K562 (cell line): ENCODE data around the gene NEURL1. TPM values are rescaled to one million over a fixed set of nuclear protein-coding genes. Genes with fewer than 3 reads are reported as not detected.

Experiments
- ATAC-seq: fragments of 200-7000 bp; cut with Tn5 transposase; 3 replicates; pipeline ENCODE4 v1.9.1; 2020; ENCODE audit warnings: moderate library complexity
- BruUV-seq: library from RNA; stranded (reverse); fragments of 400-500 nt; replicated peaks from 2 replicates; lab custom pipeline; 2021; lab: Mats Ljungman, UMichigan
- CTCF ChIA-PET: fragments of 300-600 bp; formaldehyde crosslinking; extraction: SDS; loops from one replicate; lab custom pipeline; 2021; ENCODE audit warnings: low intra/inter-chr PET ratio; lab: Yijun Ruan, JAX
- POLR2A ChIA-PET: fragments of 300-600, 350-650 bp; sonication (Branson Sonifier 250); formaldehyde crosslinking; extraction: SDS; loops from one replicate; lab custom pipeline; 2021; ENCODE audit warnings: antibody characterized with exemption, inconsistent platforms; lab: Yijun Ruan, JAX
- DNase-seq, 4 experiments: peaks; one replicate each; pipeline versions ENCODE4 v3.0.0 to v3.0.0-alpha.2; 2011 to 2018; ENCODE audit warnings: low spot score in 3 of 4, mixed read lengths in 3 of 4; ENCODE audit errors: extremely low read depth in 1 of 4
- FAIRE-seq: peaks from 2 replicates; lab custom pipeline; 2011; peaks lifted over from hg19 to GRCh38; lab: Jason Lieb, UNC
- H2AFZ ChIP-seq: 2 replicates; pipeline ENCODE4 v1.6.0; 2011; ENCODE audit warnings: low read depth, low read length, control low read depth, inconsistent platforms
- H3K27ac ChIP-seq: fragments of 200-600 bp; 3 replicates; pipeline ENCODE4 v1.8.0; 2011; ENCODE audit warnings: low read depth, mild to moderate bottlenecking, control low read depth, inconsistent platforms, low read length, moderate library complexity, mixed read lengths; ENCODE audit errors: extremely low read depth
- H3K27me3 ChIP-seq, 2 experiments: fragments of 300-600 bp in 1 of 2; 2 replicates in 1 of 2; 3 replicates in 1 of 2; pipeline versions ENCODE4 v1.6.0 to v1.8.0; 2011; ENCODE audit warnings: inconsistent platforms in 2 of 2, low read length in 2 of 2, mild to moderate bottlenecking in 1 of 2, mixed read lengths in 1 of 2, moderate library complexity in 1 of 2; ENCODE audit not compliant: control insufficient read depth in 2 of 2, insufficient read depth in 2 of 2
- H3K36me3 ChIP-seq: fragments of 300-600 bp; 3 replicates; pipeline ENCODE4 v1.8.0; 2011; ENCODE audit warnings: mild to moderate bottlenecking, low read length, inconsistent platforms; ENCODE audit not compliant: control insufficient read depth, insufficient read depth
- H3K4me1 ChIP-seq, 2 experiments: fragments of 200-600 bp in 1 of 2; replicated peaks in 1 of 2; 2 replicates in 1 of 2; 3 replicates in 1 of 2; pipeline versions ENCODE4 v1.5.1 to v1.8.0; 2011; ENCODE audit warnings: inconsistent platforms in 2 of 2, low read length in 2 of 2, mild to moderate bottlenecking in 1 of 2, mixed read lengths in 1 of 2, moderate library complexity in 1 of 2; ENCODE audit not compliant: control insufficient read depth in 2 of 2, insufficient read depth in 2 of 2
- H3K4me2 ChIP-seq: 2 replicates; pipeline ENCODE4 v1.6.1; 2011; ENCODE audit warnings: low read length, control low read depth, inconsistent platforms, mixed read lengths; ENCODE audit not compliant: insufficient read depth
- H3K4me3 ChIP-seq: fragments of 200-600 bp; sonication (generic), shearing (Covaris generic); 2 replicates; pipeline ENCODE4 v1.5.1; 2016; ENCODE audit warnings: control low read depth, inconsistent platforms
- H3K79me2 ChIP-seq: fragments of 200-600 bp; 3 replicates; pipeline ENCODE4 v1.8.0; 2011; ENCODE audit warnings: low read length, inconsistent platforms; ENCODE audit not compliant: control insufficient read depth, insufficient read depth
- H3K9ac ChIP-seq, 2 experiments: 2 replicates each; pipeline versions ENCODE4 v1.6.0 to v1.6.1; 2011; ENCODE audit warnings: low read depth in 2 of 2, low read length in 2 of 2, control low read depth in 1 of 2, inconsistent platforms in 1 of 2, mild to moderate bottlenecking in 1 of 2, mixed read lengths in 1 of 2; ENCODE audit not compliant: insufficient read depth in 1 of 2
- H3K9me1 ChIP-seq: one replicate; pipeline ENCODE4 v1.6.0; 2011; ENCODE audit warnings: inconsistent platforms, mild to moderate bottlenecking, low read length, moderate library complexity; ENCODE audit not compliant: control insufficient read depth, insufficient read depth
- H3K9me3 ChIP-seq: replicated peaks from 2 replicates; pipeline ENCODE4 v1.5.1; 2011; ENCODE audit warnings: low read depth, low read length, inconsistent platforms; ENCODE audit not compliant: control insufficient read depth, insufficient read depth
- H4K20me1 ChIP-seq: replicated peaks from 2 replicates; pipeline ENCODE4 v1.6.1; 2011; ENCODE audit warnings: low read length, inconsistent platforms, mixed read lengths; ENCODE audit not compliant: control insufficient read depth, insufficient read depth
- CHD1 ChIP-seq: fragments of 200-600 bp; sonication (generic); IDR thresholded peaks from one replicate; pipeline ENCODE4 v1.6.1; 2012; ENCODE audit warnings: mild to moderate bottlenecking, moderate library complexity, low read length, inconsistent platforms
- FOSL1 ChIP-seq: fragments of 200-800 bp; sonication (Bioruptor generic); conservative IDR thresholded peaks from 2 replicates; pipeline ENCODE4 v1.6.1; 2016; ENCODE audit warnings: missing genetic modification characterization, missing compliant biosample characterization
- MAFK ChIP-seq: IDR thresholded peaks from 2 replicates; pipeline ENCODE4 v1.6.1; 2011; ENCODE audit warnings: low read length, improper control_type of control experiment
- MTA2 ChIP-seq: fragments of 450-650 bp; IDR thresholded peaks from 2 replicates; pipeline ENCODE4 v1.6.1; 2016; ENCODE audit warnings: low read depth
- NCOA6 ChIP-seq: fragments of 450-650 bp; IDR thresholded peaks from 2 replicates; pipeline ENCODE4 v1.6.1; 2017; ENCODE audit warnings: mild to moderate bottlenecking
- RBM17 ChIP-seq: fragments of 200-400 bp; formaldehyde crosslinking; IDR thresholded peaks from 2 replicates; pipeline ENCODE4 v1.6.1; 2017; ENCODE audit warnings: low read depth, mild to moderate bottlenecking, low read length, borderline replicate concordance
- RFX1 ChIP-seq: fragments of 450-650 bp; IDR thresholded peaks from 2 replicates; pipeline ENCODE4 v1.6.1; 2016; ENCODE audit warnings: mild to moderate bottlenecking, moderate library complexity
- SAFB2 ChIP-seq: fragments of 200-400 bp; formaldehyde crosslinking; IDR thresholded peaks from 2 replicates; pipeline ENCODE4 v1.6.1; 2018; ENCODE audit warnings: borderline replicate concordance, low read length, low read depth, moderate library complexity; ENCODE audit not compliant: severe bottlenecking
- SPI1 ChIP-seq: IDR thresholded peaks from 2 replicates; pipeline ENCODE4 v1.6.1; 2011; ENCODE audit warnings: low read depth, low read length, control low read depth, borderline replicate concordance
- SREBF1 ChIP-seq: fragments of 150-350 bp; IDR thresholded peaks from 2 replicates; pipeline ENCODE4 v1.6.1; 2014; ENCODE audit warnings: antibody characterized with exemption, low read depth, low read length, borderline replicate concordance
- STAT5A ChIP-seq: IDR thresholded peaks from 2 replicates; pipeline ENCODE4 v1.6.1; 2012; ENCODE audit warnings: low read length, inconsistent platforms, borderline replicate concordance
- U2AF1 ChIP-seq: fragments of 200-400 bp; formaldehyde crosslinking; optimal IDR thresholded peaks from 2 replicates; pipeline ENCODE3; 2017; ENCODE audit warnings: mild to moderate bottlenecking, low read depth, low read length, moderate library complexity
- ZNF324 ChIP-seq: fragments of 250-450 bp; sonication (Bioruptor Pico); IDR thresholded peaks from 2 replicates; pipeline ENCODE4 v1.4.0; 2020; ENCODE audit warnings: mild to moderate bottlenecking
- ZNF354B ChIP-seq: fragments of 250-450 bp; sonication (Bioruptor Pico); IDR thresholded peaks from 2 replicates; pipeline ENCODE4 v1.4.0; 2020
- ZNF589 ChIP-seq: fragments of 200-800 bp; sonication (Bioruptor generic); IDR thresholded peaks from 2 replicates; pipeline ENCODE4 v1.6.1; 2016; ENCODE audit warnings: low read depth, missing genetic modification characterization, missing compliant biosample characterization
- WGBS: fragments of 100-300 bp; shearing (Covaris generic); methylation state at CpG from one replicate; pipeline ENCODE4 v1.1.6; 2016; ENCODE audit warnings: low coverage, mixed read lengths; ENCODE audit not compliant: insufficient coverage; ENCODE audit errors: missing lambda C conversion rate; 5-methylcytosine and 5-hydroxymethylcytosine counted together
- in situ Hi-C: fragments of 300-500 bp; cut with MboI; formaldehyde crosslinking; loops from 4 replicates; pipeline ENCODE4 v1.15.0; 2018; ENCODE audit warnings: inconsistent platforms, mixed read lengths
- intact Hi-C: fragments of 100-400 bp; cut with micrococcal nuclease; formaldehyde crosslinking; loops from 2 replicates; pipeline ENCODE4 v1.14.2; 2022
- polyA plus RNA-seq, 8 experiments: library from polyadenylated mRNA; depleted of rRNA in 4 of 8; stranded (reverse) in 5 of 8; unstranded in 3 of 8; fragments of >200 nt; fragmentation: Nextera tagmentation in 2 of 8; fragmentation: Illumina TruSeq in 1 of 8; extraction: Ambion mirVana in 2 of 8; extraction: Trizol in 1 of 8; gene quantifications; 2 replicates each; pipeline versions ENCODE4 v1.2.1 to v1.2.3, GENCODE V29; 2011 to 2014; ENCODE audit warnings: inconsistent platforms in 1 of 8, missing spikeins in 1 of 8
- total RNA-seq, 7 experiments: library from RNA; depleted of rRNA in 6 of 7; stranded (reverse); fragments of >200 nt in 6 of 7; fragmentation: Illumina TruSeq in 2 of 7; extraction: Trizol in 2 of 7; gene quantifications; 2 replicates each; pipeline versions ENCODE4 v1.2.1 to v1.2.3, GENCODE V29; 2011 to 2021; ENCODE audit warnings: low replicate concordance in 1 of 7
- TF ChIP-seq, protein P1 (sequence below): fragments of 250-450 bp; sonication (Bioruptor Pico); IDR thresholded peaks from 2 replicates; pipeline ENCODE4 v1.4.0; 2020; ENCODE audit warnings: borderline replicate concordance

NEURL1 gene
- total and polyA plus RNA-seq, 9 of the 15 experiments (the other 6 are each of a cell fraction or from before 2014, with no cell fraction given), result 0.01 to 0.45 (median 0.16) TPM; not detected in 5

DNA sequence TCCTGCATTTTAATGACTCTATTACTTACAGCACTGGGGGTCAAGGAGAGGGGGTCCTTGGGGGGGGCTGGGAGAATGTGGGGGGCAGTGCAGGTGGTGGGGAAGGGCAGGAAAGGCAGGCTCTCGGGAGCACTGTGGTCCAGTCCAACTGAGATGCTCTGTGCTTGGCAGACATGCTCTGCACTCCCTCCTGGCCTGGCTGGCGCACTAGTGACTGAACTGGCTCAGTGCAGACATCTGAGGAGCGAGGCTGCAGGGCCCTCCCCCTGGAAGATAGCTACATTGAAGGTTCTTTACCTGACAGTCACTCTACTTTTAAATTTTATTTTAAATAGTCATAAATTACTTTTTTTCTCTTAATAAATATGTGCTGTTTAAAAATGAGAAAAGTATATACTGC, 105.7 kb downstream of the NEURL1 start (continued):
- no peak for TF ChIP-seq SAFB2
- TF ChIP-seq ZNF589, result no peak

DNA sequence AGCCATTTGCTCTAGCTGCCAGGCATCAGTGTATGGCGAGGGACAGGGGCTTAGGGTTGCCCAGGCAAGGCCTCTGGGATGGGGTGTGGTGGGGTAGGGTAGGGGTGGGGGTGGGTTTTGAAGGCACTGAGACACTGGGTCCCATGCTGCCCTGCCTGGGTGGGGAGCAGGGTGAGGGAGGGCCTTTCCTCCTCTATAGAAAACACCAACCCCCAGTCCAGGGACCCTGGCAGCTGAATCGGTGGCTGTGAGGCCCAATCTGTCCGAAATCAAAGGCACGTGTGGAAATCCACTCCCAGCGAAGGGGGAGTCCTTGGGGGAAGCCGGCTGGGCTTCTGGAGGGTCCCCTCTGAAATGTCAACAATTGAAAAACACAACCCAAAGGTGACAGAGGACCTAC, 106.4 kb downstream of the NEURL1 start:
- no peak for FAIRE-seq
- Histone ChIP-seq H2AFZ (no peak overlapping the region), H3K4me3 (no peak overlapping the region), H3K4me2 (no peak overlapping the region), H3K36me3 (peaks cover 2% of the 10 kb centered on the region; the same call in 1 of the 3 replicates), H3K27me3 (no peaks in the 10 kb centered on the region), H3K9me1 (no peaks in the 10 kb centered on the region), H4K20me1 (no peaks in the 10 kb centered on the region), H3K4me1 (no peaks in the 10 kb centered on the region; a peak in 1 of 5 replicates), H3K27ac (no peak overlapping the region), H3K9ac (no peak overlapping the region), H3K79me2 (no peaks in the 10 kb centered on the region), H3K9me3 (no peaks in the 10 kb centered on the region)
- in situ Hi-C loops, result loop anchor here (5.0 to 25.0 kb wide), 2 partner anchors 87 to 262 kb away; partner anchors contain the start of gene SH3PXD2A
- intact Hi-C loops, result loop anchor here (1.0 to 5.0 kb wide), 2 partner anchors 86 to 262 kb away; no protein-coding TSS in a partner anchor
- CTCF ChIA-PET, result interaction anchor here (3.6 kb wide), 1 partner anchor 86 kb away, joined by 25 read pairs; no protein-coding TSS in a partner anchor
- no peak for ATAC-seq
- POLR2A ChIA-PET, result no interaction called here
- no peak for TF ChIP-seq NCOA6
- WGBS, result 85% methylated on average over 5 of the region's 6 CpGs
- no peak for DNase-seq
- no TSS peak for BruUV-seq

DNA sequence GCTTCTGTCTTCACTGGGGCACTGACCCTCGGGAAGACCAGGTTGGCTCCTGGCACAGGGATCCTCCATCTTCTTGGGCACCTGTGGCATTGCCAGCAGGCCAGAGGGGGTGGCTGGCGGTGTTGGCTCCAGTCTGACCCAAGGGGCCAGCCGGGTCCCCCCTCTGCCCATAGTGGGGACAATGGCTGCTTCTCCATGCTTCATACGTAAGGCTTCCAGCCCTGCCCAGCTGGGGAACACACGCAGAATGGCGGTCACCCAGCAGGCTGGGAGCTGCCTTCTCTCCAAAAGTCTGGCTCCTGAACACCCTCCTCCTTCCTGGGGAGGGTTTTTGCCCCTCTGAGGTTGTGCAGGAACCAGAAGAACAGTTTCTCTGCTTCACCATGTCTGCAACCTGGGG, 106.8 kb downstream of the NEURL1 start:
- Histone ChIP-seq H3K27ac (no peak overlapping the region), H3K4me3 (no peak overlapping the region), H2AFZ (no peak overlapping the region), H3K79me2 (no peaks in the 10 kb centered on the region), H4K20me1 (no peaks in the 10 kb centered on the region), H3K4me2 (no peak overlapping the region), H3K9ac (no peak overlapping the region), H3K9me3 (no peaks in the 10 kb centered on the region), H3K4me1 (no peaks in the 10 kb centered on the region; a peak in 1 of 5 replicates), H3K27me3 (no peaks in the 10 kb centered on the region), H3K36me3 (peaks cover 6% of the 10 kb centered on the region; the same call in 1 of the 3 replicates), H3K9me1 (no peaks in the 10 kb centered on the region)
- POLR2A ChIA-PET, result no interaction called here
- intact Hi-C loops, result no loop called here
- FAIRE-seq (no peak), ATAC-seq (no peak), DNase-seq (no peak)
- in situ Hi-C loops, result loop anchor here (5.0 kb wide), 1 partner anchor 87 kb away; no protein-coding TSS in a partner anchor
- 97% methylated on average over 3 of the region's 6 CpGs for WGBS
- no TSS peak for BruUV-seq
- CTCF ChIA-PET, result no interaction called here
- TF ChIP-seq, protein P1, sequence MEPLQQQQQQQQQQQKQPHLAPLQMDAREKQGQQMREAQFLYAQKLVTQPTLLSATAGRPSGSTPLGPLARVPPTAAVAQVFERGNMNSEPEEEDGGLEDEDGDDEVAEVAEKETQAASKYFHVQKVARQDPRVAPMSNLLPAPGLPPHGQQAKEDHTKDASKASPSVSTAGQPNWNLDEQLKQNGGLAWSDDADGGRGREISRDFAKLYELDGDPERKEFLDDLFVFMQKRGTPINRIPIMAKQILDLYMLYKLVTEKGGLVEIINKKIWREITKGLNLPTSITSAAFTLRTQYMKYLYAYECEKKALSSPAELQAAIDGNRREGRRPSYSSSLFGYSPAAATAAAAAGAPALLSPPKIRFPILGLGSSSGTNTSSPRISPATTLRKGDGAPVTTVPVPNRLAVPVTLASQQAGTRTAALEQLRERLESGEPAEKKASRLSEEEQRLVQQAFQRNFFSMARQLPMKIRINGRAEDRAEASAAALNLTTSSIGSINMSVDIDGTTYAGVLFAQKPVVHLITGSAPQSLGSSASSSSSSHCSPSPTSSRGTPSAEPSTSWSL (CRISPR knock-in tag), result no peak
- TF ChIP-seq MAFK, result no peak
- TF ChIP-seq SPI1, result no peak
- no peak for TF ChIP-seq RFX1
- TF ChIP-seq RBM17, result no peak
- no peak for TF ChIP-seq ZNF324
- TF ChIP-seq SREBF1, result no peak
- TF ChIP-seq ZNF354B (CRISPR knock-in tag), result no peak
- TF ChIP-seq STAT5A, result no peak
- no peak for TF ChIP-seq U2AF1
- no peak for TF ChIP-seq FOSL1
- no peak for TF ChIP-seq CHD1
- TF ChIP-seq MTA2, result no peak
